WTC11 (cell line): Measurements from ENCODE around the gene ZMAT3. TPM values are rescaled to one million over a fixed set of nuclear protein-coding genes. Genes with fewer than 3 reads are reported as not detected.

Source experiments
- ATAC-seq: fragments of 200-7000 bp; cut with Tn5 transposase; 2 replicates; pipeline ENCODE4 v1.10.0; 2021; ENCODE audit warnings: mild to moderate bottlenecking, moderate library complexity
- CTCF ChIA-PET: fragments of 300-600 bp; sonication (Branson Sonifier 250); formaldehyde crosslinking; loops from one replicate; lab custom pipeline; 2021; ENCODE audit warnings: antibody characterized with exemption; lab: Charles Lee
- POLR2A ChIA-PET: fragments of 350-600 bp; sonication (Branson Sonifier 250); formaldehyde crosslinking; loops from one replicate; lab custom pipeline; 2021; ENCODE audit warnings: antibody characterized with exemption; lab: Charles Lee
- DNase-seq: peaks from one replicate; pipeline ENCODE4 v3.0.0; 2021; ENCODE audit warnings: low spot score
- H3K27ac Mint-ChIP-seq: 2 replicates; pipeline ENCODE4 v1.8.0; 2021; ENCODE audit warnings: mixed read lengths
- H3K27me3 Mint-ChIP-seq: 2 replicates; pipeline ENCODE4 v1.8.0; 2021; ENCODE audit warnings: low read depth, mild to moderate bottlenecking, moderate library complexity, mixed read lengths
- H3K36me3 Mint-ChIP-seq: 2 replicates; pipeline ENCODE4 v1.8.0; 2021; ENCODE audit warnings: mixed read lengths
- H3K4me1 Mint-ChIP-seq: 2 replicates; pipeline ENCODE4 v1.8.0; 2022; ENCODE audit warnings: mixed read lengths
- H3K4me3 Mint-ChIP-seq: 2 replicates; pipeline ENCODE4 v1.8.0; 2021; ENCODE audit warnings: mild to moderate bottlenecking, moderate library complexity, mixed read lengths
- H3K9me3 Mint-ChIP-seq: 2 replicates; pipeline ENCODE4 v1.8.0; 2021; ENCODE audit warnings: mixed read lengths
- AR ChIP-seq: fragments of 250-450 bp; sonication (Bioruptor Pico); IDR thresholded peaks from 2 replicates; pipeline ENCODE4 v1.9.0; 2021; ENCODE audit warnings: mild to moderate bottlenecking
- CDX4 ChIP-seq: fragments of 250-450 bp; sonication (Bioruptor Pico); IDR thresholded peaks from 2 replicates; pipeline ENCODE4 v1.9.0; 2021; ENCODE audit warnings: moderate library complexity, mild to moderate bottlenecking, inconsistent platforms, borderline replicate concordance
- E2F4 ChIP-seq: sonication (generic); formaldehyde crosslinking; IDR thresholded peaks from 2 replicates; pipeline ENCODE4 v1.8.1; 2022; ENCODE audit warnings: low read depth, mild to moderate bottlenecking, moderate library complexity, missing genetic modification reagents, borderline replicate concordance
- ESRRA ChIP-seq: sonication (generic); formaldehyde crosslinking; IDR thresholded peaks from 2 replicates; pipeline ENCODE4 v1.8.1; 2022; ENCODE audit warnings: mild to moderate bottlenecking, missing genetic modification reagents, borderline replicate concordance
- FOXP1 ChIP-seq: sonication (generic); formaldehyde crosslinking; IDR thresholded peaks from 2 replicates; pipeline ENCODE4 v1.8.0; 2022; ENCODE audit warnings: missing genetic modification reagents, mild to moderate bottlenecking, moderate library complexity, borderline replicate concordance
- HMGA2 ChIP-seq: fragments of 250-450 bp; sonication (Bioruptor Pico); IDR thresholded peaks from 2 replicates; pipeline ENCODE4 v1.4.0; 2021; ENCODE audit warnings: mild to moderate bottlenecking, moderate library complexity
- HMGXB4 ChIP-seq: sonication (generic); formaldehyde crosslinking; IDR thresholded peaks from 2 replicates; pipeline ENCODE4 v1.8.1; 2023; ENCODE audit warnings: mild to moderate bottlenecking, moderate library complexity, missing genetic modification reagents
- IRF1 ChIP-seq: sonication (generic); formaldehyde crosslinking; IDR thresholded peaks from 2 replicates; pipeline ENCODE4 v1.8.0; 2023; ENCODE audit warnings: missing genetic modification reagents
- MYBL2 ChIP-seq: sonication (generic); formaldehyde crosslinking; IDR thresholded peaks from 2 replicates; pipeline ENCODE4 v1.8.1; 2023; ENCODE audit warnings: mild to moderate bottlenecking, moderate library complexity, missing genetic modification reagents
- NFE2L1 ChIP-seq: sonication (generic); formaldehyde crosslinking; IDR thresholded peaks from 2 replicates; pipeline ENCODE4 v1.8.1; 2023; ENCODE audit warnings: missing genetic modification reagents
- NR3C1 ChIP-seq: sonication (generic); formaldehyde crosslinking; conservative IDR thresholded peaks from 2 replicates; pipeline ENCODE4 v1.8.1; 2023; ENCODE audit warnings: low read depth, mild to moderate bottlenecking, missing genetic modification reagents
- OVOL2 ChIP-seq: fragments of 250-450 bp; sonication (Bioruptor Pico); IDR thresholded peaks from 2 replicates; pipeline ENCODE4 v1.9.0; 2021; ENCODE audit warnings: mild to moderate bottlenecking, borderline replicate concordance
- SMAD3 ChIP-seq: sonication (generic); formaldehyde crosslinking; IDR thresholded peaks from 2 replicates; pipeline ENCODE4 v1.8.0; 2022; ENCODE audit warnings: missing genetic modification reagents, mild to moderate bottlenecking, borderline replicate concordance
- TEAD4 ChIP-seq: sonication (generic); formaldehyde crosslinking; IDR thresholded peaks from 2 replicates; pipeline ENCODE4 v1.8.0; 2022; ENCODE audit warnings: mild to moderate bottlenecking, missing genetic modification reagents
- USF2 ChIP-seq: sonication (generic); formaldehyde crosslinking; IDR thresholded peaks from 2 replicates; pipeline ENCODE4 v1.8.1; 2023; ENCODE audit warnings: mild to moderate bottlenecking, missing genetic modification reagents, moderate library complexity
- ZBTB43 ChIP-seq: sonication (generic); formaldehyde crosslinking; IDR thresholded peaks from 2 replicates; pipeline ENCODE4 v1.8.1; 2023; ENCODE audit warnings: mild to moderate bottlenecking, missing genetic modification reagents
- ZNF121 ChIP-seq: sonication (generic); formaldehyde crosslinking; IDR thresholded peaks from 2 replicates; pipeline ENCODE4 v1.8.0; 2023; ENCODE audit warnings: missing genetic modification reagents
- ZNF219 ChIP-seq: sonication (generic); formaldehyde crosslinking; IDR thresholded peaks from 2 replicates; pipeline ENCODE4 v1.8.0; 2023; ENCODE audit warnings: missing genetic modification reagents, mild to moderate bottlenecking, borderline replicate concordance
- ZNF425 ChIP-seq: fragments of 250-450 bp; sonication (Bioruptor Pico); conservative IDR thresholded peaks from 2 replicates; pipeline ENCODE4 v1.9.0; 2021; ENCODE audit warnings: mild to moderate bottlenecking
- ZNF671 ChIP-seq: fragments of 250-450 bp; sonication (Bioruptor Pico); IDR thresholded peaks from 2 replicates; pipeline ENCODE4 v1.8.0; 2021; ENCODE audit warnings: mild to moderate bottlenecking
- total RNA-seq: library from RNA; stranded (reverse); gene quantifications from 3 replicates; pipeline ENCODE4 v1.2.3, GENCODE V29; 2021

Gene ZMAT3
- total RNA-seq, 1 experiment from 2014 or later = 24.1 TPM

GRCh38 chr3:179074656-179075055 lies 3.0 kb upstream of the ZMAT3 start (continued):
- no peak for TF ChIP-seq SMAD3 (CRISPR knock-in tag)

- CTCF ChIA-PET = interaction anchor here (0.7 kb wide), 1 partner anchor 457 kb away, joined by 3 read pairs; no protein-coding TSS in a partner anchor
Measured at GRCh38 chr3:179073816-179074215, 2.2 kb upstream of the ZMAT3 start.

GRCh38 chr3:179072100-179072438 lies 460 bp upstream of the ZMAT3 start:
- peaks cover 7% of the 10 kb centered on the region; the same call in 1 of the 2 replicates for H3K36me3 Mint-ChIP-seq
- H3K9me3 Mint-ChIP-seq = no peaks in the 10 kb centered on the region
- H3K27ac Mint-ChIP-seq = no peak overlapping the region
- H3K4me3 Mint-ChIP-seq = peak overlapping the region; percentile 98
- ChIA-PET CTCF (interaction anchor here (1.0 to 2.0 kb wide), 2 partner anchors 249 to 250 kb away, joined by 3 to 5 read pairs; no protein-coding TSS in a partner anchor), POLR2A (interaction anchor here (1.4 to 1.5 kb wide), 2 partner anchors 10 to 249 kb away, joined by 3 to 6 read pairs; no protein-coding TSS in a partner anchor)
- no peaks in the 10 kb centered on the region for H3K27me3 Mint-ChIP-seq
- DNase-seq (no peak), ATAC-seq (peak; percentile 15)
- peaks cover 30% of the 10 kb centered on the region for H3K4me1 Mint-ChIP-seq
- TF ChIP-seq CDX4 (CRISPR knock-in tag) = no peak
- TF ChIP-seq ZNF121 (CRISPR knock-in tag) = no peak
- no peak for TF ChIP-seq HMGA2 (CRISPR knock-in tag)
- no peak for TF ChIP-seq ESRRA (CRISPR knock-in tag)
- TF ChIP-seq AR (CRISPR knock-in tag) = no peak
- TF ChIP-seq HMGXB4 (CRISPR knock-in tag) = no peak
- no peak for TF ChIP-seq NFE2L1 (CRISPR knock-in tag)
- no peak for TF ChIP-seq ZNF671 (CRISPR knock-in tag)
- no peak for TF ChIP-seq ZBTB43 (CRISPR knock-in tag)
- no peak for TF ChIP-seq FOXP1
- no peak for TF ChIP-seq TEAD4
- TF ChIP-seq ZNF219 (CRISPR knock-in tag) = no peak
- TF ChIP-seq ZNF425 = no peak

More at GRCh38 chr3:179073816-179074215, 2.2 kb upstream of the ZMAT3 start:
- no peak for ATAC-seq
- POLR2A ChIA-PET = no interaction called here
- TF ChIP-seq E2F4 (CRISPR knock-in tag) (no peak), NR3C1 (CRISPR knock-in tag) (no peak), SMAD3 (CRISPR knock-in tag) (no peak), USF2 (CRISPR knock-in tag) (no peak), MYBL2 (CRISPR knock-in tag) (no peak), FOXP1 (no peak), IRF1 (no peak), OVOL2 (CRISPR knock-in tag) (no peak), HMGA2 (CRISPR knock-in tag) (no peak)
- H3K27ac Mint-ChIP-seq = no peak overlapping the region
- no peaks in the 10 kb centered on the region for H3K9me3 Mint-ChIP-seq
- H3K36me3 Mint-ChIP-seq = no peaks in the 10 kb centered on the region
- H3K27me3 Mint-ChIP-seq = no peaks in the 10 kb centered on the region
- DNase-seq = no peak
- H3K4me3 Mint-ChIP-seq = no peak overlapping the region
- H3K4me1 Mint-ChIP-seq = peaks cover 28% of the 10 kb centered on the region
